D721Med (cell line): ENCODE data around the gene RPL22.
A peak's percentile ranks its signal among the peaks of the same experiment; 100 is the strongest.

ENCODE experiments used
- DNase-seq: peaks from one replicate; pipeline ENCODE4 v3.0.0; 2011; ENCODE audit warnings: low spot score; ENCODE audit not compliant: insufficient read length
- FAIRE-seq: peaks from 2 replicates; lab custom pipeline; 2011; peaks lifted over from hg19 to GRCh38; lab: Jason Lieb, UNC
- TF ChIP-seq, protein P1 (sequence below): IDR thresholded peaks from 2 replicates; pipeline ENCODE4 v1.5.1; 2012; ENCODE audit warnings: mild to moderate bottlenecking, control low read depth; ENCODE audit not compliant: insufficient read depth; ENCODE audit errors: missing control alignments

Gene RPL22

GRCh38 chr1:6211731-6212130 lies 12.3 kb upstream of the RPL22 start:
- no peak for FAIRE-seq
- DNase-seq, result no peak
- TF ChIP-seq, protein P1, sequence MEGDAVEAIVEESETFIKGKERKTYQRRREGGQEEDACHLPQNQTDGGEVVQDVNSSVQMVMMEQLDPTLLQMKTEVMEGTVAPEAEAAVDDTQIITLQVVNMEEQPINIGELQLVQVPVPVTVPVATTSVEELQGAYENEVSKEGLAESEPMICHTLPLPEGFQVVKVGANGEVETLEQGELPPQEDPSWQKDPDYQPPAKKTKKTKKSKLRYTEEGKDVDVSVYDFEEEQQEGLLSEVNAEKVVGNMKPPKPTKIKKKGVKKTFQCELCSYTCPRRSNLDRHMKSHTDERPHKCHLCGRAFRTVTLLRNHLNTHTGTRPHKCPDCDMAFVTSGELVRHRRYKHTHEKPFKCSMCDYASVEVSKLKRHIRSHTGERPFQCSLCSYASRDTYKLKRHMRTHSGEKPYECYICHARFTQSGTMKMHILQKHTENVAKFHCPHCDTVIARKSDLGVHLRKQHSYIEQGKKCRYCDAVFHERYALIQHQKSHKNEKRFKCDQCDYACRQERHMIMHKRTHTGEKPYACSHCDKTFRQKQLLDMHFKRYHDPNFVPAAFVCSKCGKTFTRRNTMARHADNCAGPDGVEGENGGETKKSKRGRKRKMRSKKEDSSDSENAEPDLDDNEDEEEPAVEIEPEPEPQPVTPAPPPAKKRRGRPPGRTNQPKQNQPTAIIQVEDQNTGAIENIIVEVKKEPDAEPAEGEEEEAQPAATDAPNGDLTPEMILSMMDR, result no peak

- FAIRE-seq (no peak), DNase-seq (no peak)
- TF ChIP-seq, protein P1, result no peak
Observed at GRCh38 chr1:6210591-6211355, 11.4 kb upstream of the RPL22 start.

DNA sequence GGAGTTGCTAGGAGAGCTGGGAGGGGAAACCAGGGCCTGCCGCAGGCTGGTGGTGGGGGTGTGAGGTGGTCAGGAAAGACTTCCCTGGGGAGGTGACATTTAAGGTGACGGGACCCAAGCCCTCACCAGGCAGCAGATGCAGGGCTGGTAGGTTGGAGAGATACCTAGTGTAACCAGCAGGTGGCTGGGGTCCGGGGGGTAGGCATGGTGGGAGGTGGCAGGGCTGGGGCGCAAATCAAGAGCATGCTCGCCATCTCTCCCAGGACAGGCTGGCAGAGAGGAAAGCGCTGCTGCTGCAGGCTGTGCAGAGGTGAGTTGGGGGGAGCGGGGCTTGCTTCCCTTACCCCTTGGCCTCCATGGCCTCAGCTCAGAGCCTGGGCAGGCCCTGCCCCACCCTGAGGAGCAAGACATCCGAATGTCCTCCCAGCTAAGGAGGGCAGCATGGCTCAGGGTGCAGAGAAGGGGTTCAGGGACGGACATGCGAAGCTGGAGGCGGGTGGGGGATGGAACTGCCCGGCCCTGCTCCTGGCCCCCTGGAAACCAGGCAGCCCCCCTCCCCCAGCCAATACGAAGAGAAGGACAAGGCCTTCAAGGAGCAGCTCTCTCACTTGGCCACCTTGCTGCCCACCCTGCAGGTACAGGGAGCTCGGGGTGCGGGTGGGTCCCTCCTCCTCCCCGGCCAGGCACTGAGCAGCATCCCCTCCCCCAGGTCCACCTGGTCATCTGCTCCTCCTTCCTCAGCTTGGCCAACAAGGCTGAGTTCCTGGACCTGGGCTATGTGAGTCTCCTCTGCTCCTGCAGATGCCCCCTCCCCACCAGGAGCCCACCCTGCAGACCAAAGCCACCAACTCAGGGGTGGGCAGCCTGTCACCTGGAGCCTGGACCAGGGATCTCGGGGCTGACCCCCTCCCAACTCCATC lies 10.5 kb upstream of the RPL22 start:
- no peak for FAIRE-seq
- DNase-seq, result no peak
- TF ChIP-seq, protein P1, result peak; percentile 17

- DNase-seq, result peak; percentile 58
- TF ChIP-seq, protein P1, result peak; percentile 46
- no peak for FAIRE-seq
Observed at GRCh38 chr1:6208723-6209660, 9.6 kb upstream of the RPL22 start.

GRCh38 chr1:6207921-6208320 lies 8.5 kb upstream of the RPL22 start:
- FAIRE-seq (no peak), DNase-seq (no peak)
- TF ChIP-seq, protein P1, result no peak

DNA sequence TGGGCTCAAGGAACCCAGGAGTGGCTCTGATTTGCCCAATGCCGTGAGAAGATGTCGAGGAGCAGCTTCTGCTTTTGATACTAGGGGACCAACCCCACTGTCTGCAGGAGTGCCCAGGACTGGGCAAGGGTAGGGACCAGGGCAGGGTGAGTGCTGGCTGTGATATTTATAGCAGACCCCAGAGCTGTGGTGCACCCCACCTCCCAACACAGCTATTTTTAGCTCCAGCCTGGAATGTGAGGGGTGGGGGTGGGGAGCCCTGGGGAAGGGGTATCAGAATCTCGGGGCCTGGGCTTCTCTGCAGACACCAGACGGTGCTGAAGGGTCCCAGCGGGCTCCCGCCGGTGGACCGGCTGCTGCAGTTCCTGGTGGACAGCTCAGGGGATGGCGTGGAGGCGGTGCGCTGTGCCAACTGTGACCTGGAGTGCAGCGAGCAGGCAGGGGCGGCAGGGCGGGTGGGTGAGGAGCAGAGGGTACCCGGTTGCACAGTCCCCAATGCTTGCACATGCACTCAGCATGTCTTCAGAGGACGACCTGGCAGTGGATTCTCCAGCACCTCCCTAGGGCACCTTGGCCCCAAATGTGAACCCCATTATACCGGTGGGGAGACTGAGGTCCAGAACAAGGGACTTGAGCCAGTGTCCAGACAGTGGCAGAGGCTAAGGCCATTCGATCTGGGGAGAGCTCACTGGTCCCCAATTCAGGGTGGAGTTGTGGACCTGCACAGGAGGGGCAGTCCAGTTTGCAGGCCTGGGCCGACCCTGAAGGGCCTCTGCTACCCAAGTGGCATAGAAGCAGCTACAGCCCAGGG lies 7.9 kb upstream of the RPL22 start:
- TF ChIP-seq, protein P1, result no peak
- FAIRE-seq, result no peak

More for the DNA sequence above, 7.9 kb upstream of the RPL22 start:
- no peak for DNase-seq
